Mesodermal cell (in vitro differentiated cells): ENCODE results near the gene ROBO1.

Experiments
- H3K27ac ChIP-seq: 2 replicates; pipeline ENCODE4 v1.7.0; 2013; ENCODE audit warnings: mild to moderate bottlenecking, low read depth, low read length, moderate library complexity; ENCODE audit not compliant: severe bottlenecking
- H3K36me3 ChIP-seq: 2 replicates; pipeline ENCODE4 v1.7.1; 2013; ENCODE audit warnings: mild to moderate bottlenecking, low read length, moderate library complexity; ENCODE audit not compliant: control insufficient read depth, insufficient read depth
- H3K4me1 ChIP-seq: one replicate; pipeline ENCODE4 v1.7.1; 2013; ENCODE audit warnings: mild to moderate bottlenecking, low read length; ENCODE audit not compliant: insufficient read depth, control insufficient read depth, poor library complexity, severe bottlenecking
- H3K4me3 ChIP-seq: 2 replicates; pipeline ENCODE4 v1.7.0; 2013; ENCODE audit warnings: low read length, control low read depth, mild to moderate bottlenecking; ENCODE audit not compliant: insufficient read depth, poor library complexity, severe bottlenecking; ENCODE audit errors: extremely low read depth
- H3K9me3 ChIP-seq: 2 replicates; pipeline ENCODE4 v1.7.1; 2013; ENCODE audit warnings: mild to moderate bottlenecking, low read length, moderate library complexity; ENCODE audit not compliant: control insufficient read depth
- WGBS, 2 experiments: methylation state at CpG; one replicate each; pipeline ENCODE4 v1.1.5; 2013; ENCODE audit warnings: missing lambda C conversion rate in 2 of 2; ENCODE audit not compliant: insufficient coverage in 2 of 2; 5-methylcytosine and 5-hydroxymethylcytosine counted together

ROBO1 gene

GRCh38 chr3:79217096-79217495 lies 550.7 kb downstream of the ROBO1 start:
- no peaks in the 10 kb centered on the region for H3K9me3 ChIP-seq
- H3K4me1 ChIP-seq, result no peaks in the 10 kb centered on the region
- no peaks in the 10 kb centered on the region for H3K36me3 ChIP-seq
- WGBS, 2 experiments, result 75 to 90% methylated on average over 1 of the region's 2 CpGs
- no peak overlapping the region for H3K27ac ChIP-seq
- no peak overlapping the region for H3K4me3 ChIP-seq

GRCh38 chr3:79215286-79215685 lies 552.5 kb downstream of the ROBO1 start:
- Histone ChIP-seq H3K27ac (no peak overlapping the region), H3K4me1 (no peaks in the 10 kb centered on the region), H3K9me3 (no peaks in the 10 kb centered on the region), H3K36me3 (no peaks in the 10 kb centered on the region), H3K4me3 (no peak overlapping the region)
- 50 to 80% methylated on average over 1 to 2 of the region's 4 CpGs for WGBS, 2 experiments

- no peak overlapping the region for H3K27ac ChIP-seq
- no peaks in the 10 kb centered on the region for H3K9me3 ChIP-seq
- H3K36me3 ChIP-seq, result no peaks in the 10 kb centered on the region
- 70 to 81% methylated on average over 5 of the region's 12 CpGs for WGBS, 2 experiments
- no peak overlapping the region for H3K4me3 ChIP-seq
- no peaks in the 10 kb centered on the region for H3K4me1 ChIP-seq
Observed at GRCh38 chr3:79211586-79212359, 556.0 kb downstream of the ROBO1 start.

GRCh38 chr3:79204351-79204750 lies 563.4 kb downstream of the ROBO1 start:
- no peaks in the 10 kb centered on the region for H3K36me3 ChIP-seq
- H3K9me3 ChIP-seq, result no peaks in the 10 kb centered on the region
- H3K4me3 ChIP-seq, result no peak overlapping the region
- H3K27ac ChIP-seq, result no peak overlapping the region
- no CpG with 5 or more reads among the region's 3 CpGs for WGBS, 2 experiments
- H3K4me1 ChIP-seq, result no peaks in the 10 kb centered on the region

- no peaks in the 10 kb centered on the region for H3K36me3 ChIP-seq
- WGBS, 2 experiments, result 0% methylated on average over 2 of the region's 3 CpGs; no CpG with 5 or more reads in 1 of the 2 experiments
- no peaks in the 10 kb centered on the region for H3K4me1 ChIP-seq
- no peak overlapping the region for H3K4me3 ChIP-seq
- no peaks in the 10 kb centered on the region for H3K9me3 ChIP-seq
- H3K27ac ChIP-seq, result no peak overlapping the region
Observed at GRCh38 chr3:79203144-79203519, 564.7 kb downstream of the ROBO1 start.

- Histone ChIP-seq H3K9me3 (no peaks in the 10 kb centered on the region), H3K4me1 (no peaks in the 10 kb centered on the region), H3K27ac (no peak overlapping the region), H3K4me3 (no peak overlapping the region), H3K36me3 (no peaks in the 10 kb centered on the region)
- WGBS, 2 experiments, result 46% methylated on average over 2 of the region's 5 CpGs; no CpG with 5 or more reads in 1 of the 2 experiments
Observed at GRCh38 chr3:79202471-79203143, 565.2 kb downstream of the ROBO1 start.

- Histone ChIP-seq H3K4me3 (no peak overlapping the region), H3K4me1 (no peaks in the 10 kb centered on the region), H3K9me3 (no peaks in the 10 kb centered on the region), H3K27ac (no peak overlapping the region), H3K36me3 (no peaks in the 10 kb centered on the region)
- WGBS, 2 experiments, result no CpG with 5 or more reads among the region's 1 CpG
Observed at GRCh38 chr3:79200456-79200855, 567.3 kb downstream of the ROBO1 start.

- Histone ChIP-seq H3K9me3 (no peaks in the 10 kb centered on the region), H3K27ac (no peak overlapping the region), H3K4me1 (no peaks in the 10 kb centered on the region), H3K4me3 (no peak overlapping the region), H3K36me3 (no peaks in the 10 kb centered on the region)
- WGBS, 2 experiments, result no CpG with 5 or more reads among the region's 1 CpG
Observed at GRCh38 chr3:79199966-79200365, 567.8 kb downstream of the ROBO1 start.

- Histone ChIP-seq H3K27ac (no peak overlapping the region), H3K4me3 (no peak overlapping the region), H3K4me1 (no peaks in the 10 kb centered on the region), H3K9me3 (no peaks in the 10 kb centered on the region), H3K36me3 (no peaks in the 10 kb centered on the region)
- WGBS, 2 experiments, result 94% methylated on average over 3 of the region's 5 CpGs
Observed at GRCh38 chr3:79187426-79187825, 580.4 kb downstream of the ROBO1 start.

- H3K27ac ChIP-seq, result no peak overlapping the region
- no peaks in the 10 kb centered on the region for H3K4me1 ChIP-seq
- H3K4me3 ChIP-seq, result no peak overlapping the region
- H3K9me3 ChIP-seq, result no peaks in the 10 kb centered on the region
- H3K36me3 ChIP-seq, result no peaks in the 10 kb centered on the region
- WGBS, 2 experiments, result 50 to 89% methylated on average over 2 of the region's 3 CpGs
Observed at GRCh38 chr3:79184251-79184650, 583.5 kb downstream of the ROBO1 start.

GRCh38 chr3:79183496-79183895 lies 584.3 kb downstream of the ROBO1 start:
- WGBS, 2 experiments, result 100% methylated on average over 1 of the region's 1 CpG
- H3K4me1 ChIP-seq, result no peaks in the 10 kb centered on the region
- H3K36me3 ChIP-seq, result no peaks in the 10 kb centered on the region
- H3K27ac ChIP-seq, result no peak overlapping the region
- no peak overlapping the region for H3K4me3 ChIP-seq
- H3K9me3 ChIP-seq, result no peaks in the 10 kb centered on the region
